HepG2 (cell line): ENCODE measurements around the gene BPIFA2. TPM values are rescaled to one million over a fixed set of nuclear protein-coding genes. Genes with fewer than 3 reads are reported as not detected.

ENCODE experiments used
- ADNP ChIP-seq: sonication (generic); formaldehyde crosslinking; IDR thresholded peaks from 2 replicates; pipeline ENCODE4 v1.4.0; 2020; ENCODE audit warnings: missing genetic modification reagents
- BCL6 ChIP-seq: IDR thresholded peaks from 2 replicates; pipeline ENCODE4 v1.6.1; 2016; ENCODE audit warnings: missing genetic modification reagents, missing compliant biosample characterization
- CEBPG ChIP-seq: IDR thresholded peaks from 2 replicates; pipeline ENCODE4 v1.6.1; 2016
- DR1 ChIP-seq: sonication (generic); formaldehyde crosslinking; IDR thresholded peaks from 2 replicates; pipeline ENCODE4 v1.8.0; 2021; ENCODE audit warnings: mild to moderate bottlenecking, missing genetic modification reagents, inconsistent platforms
- EP300 ChIP-seq, 3 experiments: sonication (generic) in 1 of 3; formaldehyde crosslinking in 1 of 3; IDR thresholded peaks; 2 replicates each; pipeline versions ENCODE4 v1.5.1 to v1.6.1; 2011 to 2020; ENCODE audit warnings: low read depth in 2 of 3, low read length in 2 of 3, borderline replicate concordance in 1 of 3, improper control_type of control experiment in 1 of 3, mild to moderate bottlenecking in 1 of 3, missing genetic modification reagents in 1 of 3, moderate library complexity in 1 of 3
- FOXA1 ChIP-seq, 2 experiments: fragments of 450-650 bp in 1 of 2; sonication (generic) in 1 of 2; formaldehyde crosslinking in 1 of 2; IDR thresholded peaks; 2 replicates each; pipeline versions ENCODE4 v1.4.0 to v1.6.1; 2016 to 2020; ENCODE audit warnings: missing genetic modification reagents in 1 of 2
- FOXA3 ChIP-seq: IDR thresholded peaks from 2 replicates; pipeline ENCODE4 v1.6.1; 2016; ENCODE audit warnings: missing genetic modification reagents, missing compliant biosample characterization
- HNRNPL ChIP-seq: fragments of 200-400 bp; formaldehyde crosslinking; IDR thresholded peaks from 2 replicates; pipeline ENCODE4 v1.6.1; 2017; ENCODE audit warnings: mild to moderate bottlenecking, low read depth, low read length
- ISL2 ChIP-seq: sonication (generic); formaldehyde crosslinking; IDR thresholded peaks from 2 replicates; pipeline ENCODE4 v1.5.0; 2020; ENCODE audit warnings: missing genetic modification reagents
- MIER3 ChIP-seq: IDR thresholded peaks from 2 replicates; pipeline ENCODE4 v1.6.1; 2016; ENCODE audit warnings: missing compliant biosample characterization, borderline replicate concordance
- NR2F6 ChIP-seq, 2 experiments: IDR thresholded peaks; 2 replicates each; pipeline ENCODE4 v1.6.1; 2016; ENCODE audit warnings: antibody characterized with exemption in 1 of 2, mild to moderate bottlenecking in 1 of 2
- RFX3 ChIP-seq: IDR thresholded peaks from 2 replicates; pipeline ENCODE4 v1.6.1; 2016; ENCODE audit warnings: missing biosample characterization, missing genetic modification reagents
- ZNF20 ChIP-seq: sonication (generic); formaldehyde crosslinking; IDR thresholded peaks from 2 replicates; pipeline ENCODE4 v1.4.0; 2020; ENCODE audit warnings: mild to moderate bottlenecking, moderate library complexity, missing genetic modification reagents
- ZNF383 ChIP-seq: sonication (generic); formaldehyde crosslinking; IDR thresholded peaks from 2 replicates; pipeline ENCODE4 v1.4.0; 2020; ENCODE audit warnings: missing genetic modification reagents, mild to moderate bottlenecking, borderline replicate concordance
- ZNF441 ChIP-seq: sonication (generic); formaldehyde crosslinking; IDR thresholded peaks from 2 replicates; pipeline ENCODE4 v1.7.0; 2021; ENCODE audit warnings: missing genetic modification reagents, borderline replicate concordance
- polyA plus RNA-seq, 8 experiments: library from polyadenylated mRNA; depleted of rRNA in 3 of 8; stranded (reverse) in 7 of 8; unstranded in 1 of 8; fragments of >200 nt; fragmentation: Illumina TruSeq in 4 of 8; extraction: Trizol in 4 of 8; gene quantifications; 2 replicates each; pipeline versions ENCODE4 v1.2.1 to v1.2.3, GENCODE V29; 2011 to 2016; ENCODE audit warnings: low read depth in 4 of 8, missing spikeins in 1 of 8, mixed read lengths in 1 of 8; ENCODE audit not compliant: insufficient read depth in 1 of 8
- total RNA-seq, 5 experiments: library from RNA; depleted of rRNA; stranded (reverse); fragments of >200 nt; fragmentation: Illumina TruSeq; extraction: Trizol; gene quantifications; 2 replicates each; pipeline ENCODE4 v1.2.3, GENCODE V29; 2016; ENCODE audit warnings: low read depth in 1 of 5
- TF ChIP-seq, protein P1 (sequence below): IDR thresholded peaks from 2 replicates; pipeline ENCODE4 v1.4.0; 2020; ENCODE audit warnings: mild to moderate bottlenecking, missing genetic modification reagents
- TF ChIP-seq, protein P2 (sequence below): sonication (generic); formaldehyde crosslinking; IDR thresholded peaks from 2 replicates; pipeline ENCODE4 v1.4.0; 2020; ENCODE audit warnings: missing genetic modification reagents
- TF ChIP-seq, protein P3 (sequence below): sonication (generic); formaldehyde crosslinking; IDR thresholded peaks from 2 replicates; pipeline ENCODE4 v1.4.0; 2020; ENCODE audit warnings: mild to moderate bottlenecking, missing genetic modification reagents
- TF ChIP-seq, protein P4 (sequence below): sonication (generic); formaldehyde crosslinking; IDR thresholded peaks from 2 replicates; pipeline ENCODE4 v1.4.0; 2020; ENCODE audit warnings: missing genetic modification reagents, mild to moderate bottlenecking, borderline replicate concordance

BPIFA2 gene
- total and polyA plus RNA-seq, 2 of the 13 experiments (the other 11 are each of a cell fraction or from before 2014, with no cell fraction given), result not detected

DNA sequence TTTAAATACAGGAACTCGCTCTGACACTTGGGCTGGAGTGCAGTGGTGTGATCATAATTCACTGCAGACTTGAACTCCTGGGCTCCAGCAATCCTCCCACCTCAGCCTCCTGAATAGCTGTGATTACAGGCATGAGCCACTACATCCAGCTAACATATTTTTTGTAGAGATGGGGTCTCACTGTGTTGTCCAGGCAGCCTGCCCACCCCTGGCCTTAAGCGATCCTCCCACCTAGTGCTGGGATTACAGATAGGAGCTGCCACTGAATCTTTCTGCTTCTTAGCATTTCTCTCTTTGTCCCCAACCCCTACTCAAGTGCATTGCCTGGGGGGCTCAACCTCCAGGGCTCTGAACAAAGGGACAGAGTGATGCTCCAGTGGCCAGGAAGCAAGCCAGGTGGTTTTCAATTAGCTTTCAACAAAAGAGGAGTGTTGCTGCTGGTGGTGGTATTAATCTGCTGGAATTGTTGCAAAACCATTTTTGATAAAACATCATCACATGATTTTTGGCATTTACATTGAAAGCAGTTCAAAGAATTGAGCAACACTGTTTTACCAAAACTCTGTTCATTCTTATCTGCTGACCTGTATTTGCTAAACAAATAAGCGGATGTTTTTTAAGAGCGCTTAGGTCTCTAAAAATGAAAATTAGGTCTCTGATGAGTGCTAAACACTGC lies 40.4 kb upstream of the BPIFA2 start (continued):
- no peak for TF ChIP-seq FOXA1 (IDR thresholded peaks at IDR 0.05)
- peak; percentile 90 for TF ChIP-seq FOXA1 (CRISPR knock-in tag; IDR thresholded peaks at IDR 0.05)
- TF ChIP-seq, protein P1, sequence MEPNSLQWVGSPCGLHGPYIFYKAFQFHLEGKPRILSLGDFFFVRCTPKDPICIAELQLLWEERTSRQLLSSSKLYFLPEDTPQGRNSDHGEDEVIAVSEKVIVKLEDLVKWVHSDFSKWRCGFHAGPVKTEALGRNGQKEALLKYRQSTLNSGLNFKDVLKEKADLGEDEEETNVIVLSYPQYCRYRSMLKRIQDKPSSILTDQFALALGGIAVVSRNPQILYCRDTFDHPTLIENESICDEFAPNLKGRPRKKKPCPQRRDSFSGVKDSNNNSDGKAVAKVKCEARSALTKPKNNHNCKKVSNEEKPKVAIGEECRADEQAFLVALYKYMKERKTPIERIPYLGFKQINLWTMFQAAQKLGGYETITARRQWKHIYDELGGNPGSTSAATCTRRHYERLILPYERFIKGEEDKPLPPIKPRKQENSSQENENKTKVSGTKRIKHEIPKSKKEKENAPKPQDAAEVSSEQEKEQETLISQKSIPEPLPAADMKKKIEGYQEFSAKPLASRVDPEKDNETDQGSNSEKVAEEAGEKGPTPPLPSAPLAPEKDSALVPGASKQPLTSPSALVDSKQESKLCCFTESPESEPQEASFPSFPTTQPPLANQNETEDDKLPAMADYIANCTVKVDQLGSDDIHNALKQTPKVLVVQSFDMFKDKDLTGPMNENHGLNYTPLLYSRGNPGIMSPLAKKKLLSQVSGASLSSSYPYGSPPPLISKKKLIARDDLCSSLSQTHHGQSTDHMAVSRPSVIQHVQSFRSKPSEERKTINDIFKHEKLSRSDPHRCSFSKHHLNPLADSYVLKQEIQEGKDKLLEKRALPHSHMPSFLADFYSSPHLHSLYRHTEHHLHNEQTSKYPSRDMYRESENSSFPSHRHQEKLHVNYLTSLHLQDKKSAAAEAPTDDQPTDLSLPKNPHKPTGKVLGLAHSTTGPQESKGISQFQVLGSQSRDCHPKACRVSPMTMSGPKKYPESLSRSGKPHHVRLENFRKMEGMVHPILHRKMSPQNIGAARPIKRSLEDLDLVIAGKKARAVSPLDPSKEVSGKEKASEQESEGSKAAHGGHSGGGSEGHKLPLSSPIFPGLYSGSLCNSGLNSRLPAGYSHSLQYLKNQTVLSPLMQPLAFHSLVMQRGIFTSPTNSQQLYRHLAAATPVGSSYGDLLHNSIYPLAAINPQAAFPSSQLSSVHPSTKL (CRISPR knock-in tag), result peak; percentile 93
- TF ChIP-seq, protein P2, sequence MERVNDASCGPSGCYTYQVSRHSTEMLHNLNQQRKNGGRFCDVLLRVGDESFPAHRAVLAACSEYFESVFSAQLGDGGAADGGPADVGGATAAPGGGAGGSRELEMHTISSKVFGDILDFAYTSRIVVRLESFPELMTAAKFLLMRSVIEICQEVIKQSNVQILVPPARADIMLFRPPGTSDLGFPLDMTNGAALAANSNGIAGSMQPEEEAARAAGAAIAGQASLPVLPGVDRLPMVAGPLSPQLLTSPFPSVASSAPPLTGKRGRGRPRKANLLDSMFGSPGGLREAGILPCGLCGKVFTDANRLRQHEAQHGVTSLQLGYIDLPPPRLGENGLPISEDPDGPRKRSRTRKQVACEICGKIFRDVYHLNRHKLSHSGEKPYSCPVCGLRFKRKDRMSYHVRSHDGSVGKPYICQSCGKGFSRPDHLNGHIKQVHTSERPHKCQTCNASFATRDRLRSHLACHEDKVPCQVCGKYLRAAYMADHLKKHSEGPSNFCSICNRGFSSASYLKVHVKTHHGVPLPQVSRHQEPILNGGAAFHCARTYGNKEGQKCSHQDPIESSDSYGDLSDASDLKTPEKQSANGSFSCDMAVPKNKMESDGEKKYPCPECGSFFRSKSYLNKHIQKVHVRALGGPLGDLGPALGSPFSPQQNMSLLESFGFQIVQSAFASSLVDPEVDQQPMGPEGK (CRISPR knock-in tag), result peak; percentile 65
- TF ChIP-seq ISL2 (CRISPR knock-in tag), result peak; percentile 90
- TF ChIP-seq CEBPG (CRISPR knock-in tag), result peak; percentile 95
- TF ChIP-seq FOXA3 (CRISPR knock-in tag), result peak; percentile 91
- peak; percentile 61 for TF ChIP-seq NR2F6 (IDR thresholded peaks at IDR 0.05)
- TF ChIP-seq NR2F6 (CRISPR knock-in tag; IDR thresholded peaks at IDR 0.05), result peak; percentile 77
- no peak for TF ChIP-seq HNRNPL
- TF ChIP-seq, protein P3, sequence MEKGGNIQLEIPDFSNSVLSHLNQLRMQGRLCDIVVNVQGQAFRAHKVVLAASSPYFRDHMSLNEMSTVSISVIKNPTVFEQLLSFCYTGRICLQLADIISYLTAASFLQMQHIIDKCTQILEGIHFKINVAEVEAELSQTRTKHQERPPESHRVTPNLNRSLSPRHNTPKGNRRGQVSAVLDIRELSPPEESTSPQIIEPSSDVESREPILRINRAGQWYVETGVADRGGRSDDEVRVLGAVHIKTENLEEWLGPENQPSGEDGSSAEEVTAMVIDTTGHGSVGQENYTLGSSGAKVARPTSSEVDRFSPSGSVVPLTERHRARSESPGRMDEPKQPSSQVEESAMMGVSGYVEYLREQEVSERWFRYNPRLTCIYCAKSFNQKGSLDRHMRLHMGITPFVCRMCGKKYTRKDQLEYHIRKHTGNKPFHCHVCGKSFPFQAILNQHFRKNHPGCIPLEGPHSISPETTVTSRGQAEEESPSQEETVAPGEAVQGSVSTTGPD (CRISPR knock-in tag), result peak; percentile 89
- no peak for TF ChIP-seq RFX3 (CRISPR knock-in tag)
- no peak for TF ChIP-seq ZNF441 (CRISPR knock-in tag)
- no peak for TF ChIP-seq ZNF383 (CRISPR knock-in tag)
- TF ChIP-seq ZNF20, result no peak
- TF ChIP-seq EP300 (IDR thresholded peaks at IDR 0.05; ENCODE audit: low read depth in 2 of 2, low read length in 2 of 2), result peak in 1 of 2 experiments; percentile 70; a peak in 2 of 4 replicates
- TF ChIP-seq EP300 (CRISPR knock-in tag; IDR thresholded peaks at IDR 0.05; ENCODE audit: borderline replicate concordance), result peak; percentile 27; the same call in 1 of the 2 replicates
- TF ChIP-seq, protein P4, sequence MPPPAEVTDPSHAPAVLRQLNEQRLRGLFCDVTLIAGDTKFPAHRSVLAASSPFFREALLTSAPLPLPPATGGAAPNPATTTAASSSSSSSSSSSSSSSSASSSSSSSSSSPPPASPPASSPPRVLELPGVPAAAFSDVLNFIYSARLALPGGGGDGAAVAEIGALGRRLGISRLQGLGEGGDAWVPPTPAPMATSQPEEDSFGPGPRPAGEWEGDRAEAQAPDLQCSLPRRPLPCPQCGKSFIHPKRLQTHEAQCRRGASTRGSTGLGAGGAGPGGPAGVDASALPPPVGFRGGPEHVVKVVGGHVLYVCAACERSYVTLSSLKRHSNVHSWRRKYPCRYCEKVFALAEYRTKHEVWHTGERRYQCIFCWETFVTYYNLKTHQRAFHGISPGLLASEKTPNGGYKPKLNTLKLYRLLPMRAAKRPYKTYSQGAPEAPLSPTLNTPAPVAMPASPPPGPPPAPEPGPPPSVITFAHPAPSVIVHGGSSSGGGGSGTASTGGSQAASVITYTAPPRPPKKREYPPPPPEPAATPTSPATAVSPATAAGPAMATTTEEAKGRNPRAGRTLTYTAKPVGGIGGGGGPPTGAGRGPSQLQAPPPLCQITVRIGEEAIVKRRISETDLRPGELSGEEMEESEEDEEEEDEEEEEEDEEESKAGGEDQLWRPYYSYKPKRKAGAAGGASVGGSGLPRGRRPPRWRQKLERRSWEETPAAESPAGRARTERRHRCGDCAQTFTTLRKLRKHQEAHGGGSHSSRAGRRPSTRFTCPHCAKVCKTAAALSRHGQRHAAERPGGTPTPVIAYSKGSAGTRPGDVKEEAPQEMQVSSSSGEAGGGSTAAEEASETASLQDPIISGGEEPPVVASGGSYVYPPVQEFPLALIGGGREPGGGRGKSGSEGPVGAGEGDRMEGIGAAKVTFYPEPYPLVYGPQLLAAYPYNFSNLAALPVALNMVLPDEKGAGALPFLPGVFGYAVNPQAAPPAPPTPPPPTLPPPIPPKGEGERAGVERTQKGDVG, result no peak
- TF ChIP-seq BCL6, result peak; percentile 90
- TF ChIP-seq ADNP (CRISPR knock-in tag), result no peak
- 0 out of 2 replicates have a peak, but pooled peaks have one; percentile 25 for TF ChIP-seq MIER3 (CRISPR knock-in tag)
- TF ChIP-seq DR1 (CRISPR knock-in tag), result no peak
